Suppressor macrophage treated with lipopolysaccharide for 4 hours (primary cell): ENCODE measurements around the gene BID.

Experiments used
- DNase-seq: peaks from one replicate; pipeline ENCODE4 v3.0.0-alpha.2; 2020

BID gene

DNA sequence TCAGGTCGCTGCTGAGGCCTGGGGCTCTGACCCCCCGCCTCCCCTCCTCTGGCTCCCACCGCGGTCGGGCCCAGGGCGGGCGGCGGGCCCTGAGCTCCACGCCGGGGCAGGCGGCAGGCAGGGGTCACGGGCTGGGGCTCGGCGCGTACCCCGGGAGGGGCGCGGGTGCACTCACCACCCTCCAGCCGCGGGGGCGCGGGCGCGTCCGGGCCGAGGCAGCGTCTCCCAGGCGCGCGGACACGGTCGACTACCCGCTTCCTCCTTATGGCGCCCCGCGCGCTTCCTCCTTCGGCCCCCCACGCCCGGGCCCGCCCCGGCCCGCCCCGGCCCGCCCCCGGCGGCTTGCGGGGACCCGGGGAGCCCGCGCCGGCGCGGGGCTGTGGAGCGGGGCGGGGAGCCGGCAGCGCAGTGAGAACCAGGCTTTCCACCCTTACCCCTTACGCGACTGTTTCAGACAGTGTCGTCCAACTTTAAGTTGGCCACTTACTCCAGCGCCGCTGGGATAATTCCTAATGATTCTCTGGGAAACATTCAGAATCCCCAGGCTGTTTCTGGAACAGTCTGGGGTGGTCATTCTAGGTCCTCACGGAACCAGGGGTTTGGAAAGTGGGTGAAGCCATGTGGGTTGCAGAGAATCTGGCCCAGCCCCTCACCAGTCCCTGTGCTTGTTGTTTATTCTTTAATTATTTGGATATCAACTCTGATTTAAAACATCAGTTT lies at the start of gene BID:
BID (minus strand) TSS at position 264 of the 720 bp plus-strand sequence. CDS start 24,353 bp downstream, outside the sequence.
- DNase-seq: peak; percentile 86

- DNase-seq: no peak
Observed at GRCh38 chr22:17823964-17824363, 49.7 kb upstream of the BID start.

- DNase-seq: no peak
Observed at GRCh38 chr22:17823226-17823625, 49.0 kb upstream of the BID start.

DNA sequence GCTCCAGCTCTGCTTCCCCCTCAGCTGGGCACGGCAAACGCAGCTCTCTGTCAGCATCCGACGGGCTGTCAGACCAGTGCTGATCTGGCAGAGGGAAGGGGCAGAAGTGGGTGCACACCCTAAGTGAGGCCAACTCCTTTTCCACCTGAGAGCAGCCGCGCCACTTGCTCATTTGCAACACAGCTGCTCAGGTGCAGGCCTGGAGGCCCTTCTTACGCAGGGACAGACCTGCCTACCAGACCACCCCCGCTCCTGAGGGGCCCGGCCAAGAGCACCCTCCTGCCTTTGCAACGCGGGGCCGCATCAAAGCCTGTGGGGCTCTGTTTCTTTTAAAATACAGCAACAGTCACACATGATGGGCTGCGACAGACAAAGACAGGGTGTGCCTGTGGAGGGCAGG lies 47.8 kb upstream of the BID start:
- DNase-seq: no peak

DNA sequence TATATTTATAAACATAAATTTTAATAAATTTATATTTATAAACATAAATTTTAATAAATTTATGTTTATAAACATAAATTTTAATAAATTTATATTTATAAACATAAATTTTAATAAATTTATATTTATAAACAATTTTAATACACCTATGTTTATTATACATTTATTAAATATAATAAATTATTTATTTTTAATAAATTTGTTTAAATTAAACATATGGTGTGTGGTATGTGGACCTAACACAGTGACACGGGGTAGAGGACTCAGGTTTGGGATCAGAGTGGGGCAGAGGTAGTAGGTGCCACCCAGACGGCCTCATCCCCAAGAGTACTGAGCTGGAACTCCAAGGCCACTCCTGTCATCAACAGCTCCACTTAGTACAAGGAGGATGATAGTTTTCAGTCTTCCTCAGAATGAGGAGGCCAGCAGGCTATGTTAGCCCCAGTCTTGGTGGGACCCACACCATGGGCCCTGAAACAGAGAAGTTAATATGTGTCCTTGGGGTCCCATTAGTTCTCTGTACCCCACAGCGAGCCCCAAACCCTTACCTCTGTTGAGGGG lies 46.7 kb upstream of the BID start:
- DNase-seq: no peak

GRCh38 chr22:17818649-17819048 lies 44.4 kb upstream of the BID start:
- DNase-seq: no peak

GRCh38 chr22:17818180-17818579 lies 43.9 kb upstream of the BID start:
- no peak for DNase-seq

DNA sequence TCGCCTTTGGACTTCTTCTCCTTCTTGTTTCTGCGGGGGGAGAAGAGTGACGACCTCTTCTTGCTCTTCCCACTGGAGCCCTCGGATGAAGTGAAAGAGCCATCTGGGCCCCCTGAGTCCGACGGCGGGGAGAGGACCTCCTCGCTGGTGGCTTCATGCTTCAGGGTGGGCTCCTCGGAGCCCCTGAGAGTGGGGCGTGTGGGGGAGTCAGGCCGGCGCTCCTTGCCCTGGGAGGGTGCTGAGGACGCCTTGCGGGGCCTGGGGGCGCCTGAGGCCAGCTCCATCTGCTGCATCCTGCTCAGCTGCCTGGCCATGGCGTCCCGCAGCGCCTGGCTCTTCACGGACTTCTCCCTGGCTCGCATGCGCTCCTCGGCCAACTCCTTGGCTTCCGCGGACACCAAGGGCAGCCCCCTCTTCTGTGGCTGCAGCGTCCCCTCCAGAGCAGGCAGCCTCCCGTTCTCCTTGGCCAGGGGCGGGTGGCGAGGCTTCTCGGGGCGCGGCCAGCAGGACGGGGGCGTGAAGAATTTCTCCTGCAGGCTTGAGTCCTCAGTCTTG lies 43.3 kb upstream of the BID start:
- no peak for DNase-seq

GRCh38 chr22:17817079-17817478 lies 42.8 kb upstream of the BID start:
- DNase-seq: no peak

GRCh38 chr22:17816649-17817048 lies 42.4 kb upstream of the BID start:
- DNase-seq: no peak

DNA sequence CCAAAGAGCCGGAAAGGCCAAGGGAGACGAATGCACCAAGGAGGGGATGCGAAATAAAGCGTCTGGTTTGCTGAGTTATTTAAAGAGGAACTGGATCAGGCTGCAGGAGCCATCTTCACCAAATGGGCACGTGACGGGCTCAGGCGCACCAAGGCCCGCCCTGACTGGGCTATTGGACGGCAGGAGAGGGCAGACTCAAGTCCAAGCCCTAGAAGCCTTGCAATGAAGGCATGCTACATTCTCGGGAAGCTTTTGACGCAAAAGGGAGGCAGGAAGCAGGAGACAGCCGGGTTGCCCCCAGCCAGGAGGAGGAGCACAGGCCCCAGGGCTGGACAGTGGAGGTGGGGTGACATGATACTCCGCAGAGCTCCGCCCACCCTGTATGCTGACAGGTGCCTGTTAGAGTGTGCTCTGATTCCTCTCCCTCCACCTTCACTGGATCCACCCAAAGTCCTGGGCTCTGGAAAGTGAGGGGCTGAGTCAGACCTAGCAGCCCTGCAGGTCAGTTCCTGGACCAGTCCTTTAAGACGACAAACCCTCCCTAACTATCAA lies 41.5 kb upstream of the BID start:
- DNase-seq: no peak

DNA sequence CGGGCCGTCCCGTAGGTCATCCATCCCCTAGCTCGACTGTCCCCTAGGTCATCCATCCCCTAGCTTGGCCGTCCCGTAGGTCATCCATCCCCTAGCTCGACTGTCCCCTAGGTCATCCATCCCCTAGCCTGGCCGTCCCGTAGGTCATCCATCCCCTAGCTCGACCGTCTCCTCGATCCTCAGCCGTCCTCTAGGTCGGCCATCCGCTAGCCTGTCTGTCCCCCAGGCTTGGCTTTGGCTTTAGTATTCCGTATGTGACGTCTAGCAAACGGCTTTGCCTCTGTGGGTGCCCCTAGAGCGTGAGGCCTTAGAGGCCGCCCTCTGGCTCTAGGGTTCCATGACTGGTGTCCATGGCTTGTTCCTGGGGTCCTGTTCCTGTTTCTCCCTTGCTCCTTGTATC lies 40.6 kb upstream of the BID start:
- DNase-seq: no peak

- DNase-seq: no peak
Observed at GRCh38 chr22:17814084-17814483, 39.8 kb upstream of the BID start.

DNA sequence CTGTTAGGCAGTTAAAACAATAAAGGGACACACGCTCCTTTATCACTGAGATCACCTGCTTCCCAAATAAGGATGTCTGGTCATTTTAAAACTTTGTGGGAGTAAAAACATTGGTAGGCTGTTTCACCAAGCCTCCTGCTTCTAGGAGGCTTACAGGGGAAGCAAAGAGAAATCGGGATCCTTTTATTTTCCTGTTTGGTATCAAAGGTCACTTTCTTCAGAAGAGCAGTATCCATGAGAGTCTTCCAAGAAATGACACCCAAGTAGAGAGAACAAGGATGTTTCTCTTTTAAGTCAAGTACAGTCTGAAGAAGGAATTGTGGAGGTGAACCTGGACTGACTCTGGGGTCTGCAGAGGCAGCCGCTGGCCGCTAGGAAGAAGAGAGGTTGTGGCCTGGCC lies 36.9 kb upstream of the BID start:
- DNase-seq: no peak

DNA sequence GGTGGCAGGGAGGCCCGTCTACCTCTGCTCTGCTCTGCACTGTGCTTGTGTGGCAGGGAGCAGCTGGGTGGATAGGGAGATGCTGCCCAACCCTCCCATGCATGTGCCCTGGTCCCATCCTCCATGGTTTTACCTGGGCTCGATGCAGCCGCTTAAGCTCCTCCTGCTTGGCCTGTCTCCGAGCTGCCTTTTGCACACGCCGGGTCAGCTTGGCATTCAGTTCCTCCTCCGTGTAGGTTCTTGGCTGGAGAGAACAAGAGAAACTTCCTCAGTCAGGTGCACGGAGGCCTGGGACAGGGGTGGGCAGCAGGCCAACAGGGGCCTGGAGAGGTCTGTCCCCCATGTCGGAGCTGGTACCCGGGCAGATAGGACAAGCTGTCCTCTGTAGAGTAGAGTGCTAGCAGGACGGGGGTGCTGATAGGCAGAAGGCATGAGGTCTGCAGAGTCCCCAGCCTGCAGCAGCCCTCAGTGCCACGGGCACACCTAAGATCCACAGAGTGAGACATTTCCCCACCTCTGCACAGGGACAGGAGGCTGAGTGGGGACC lies 36.4 kb upstream of the BID start:
- no peak for DNase-seq

GRCh38 chr22:17808693-17809403 lies 34.6 kb upstream of the BID start:
- DNase-seq: no peak

DNA sequence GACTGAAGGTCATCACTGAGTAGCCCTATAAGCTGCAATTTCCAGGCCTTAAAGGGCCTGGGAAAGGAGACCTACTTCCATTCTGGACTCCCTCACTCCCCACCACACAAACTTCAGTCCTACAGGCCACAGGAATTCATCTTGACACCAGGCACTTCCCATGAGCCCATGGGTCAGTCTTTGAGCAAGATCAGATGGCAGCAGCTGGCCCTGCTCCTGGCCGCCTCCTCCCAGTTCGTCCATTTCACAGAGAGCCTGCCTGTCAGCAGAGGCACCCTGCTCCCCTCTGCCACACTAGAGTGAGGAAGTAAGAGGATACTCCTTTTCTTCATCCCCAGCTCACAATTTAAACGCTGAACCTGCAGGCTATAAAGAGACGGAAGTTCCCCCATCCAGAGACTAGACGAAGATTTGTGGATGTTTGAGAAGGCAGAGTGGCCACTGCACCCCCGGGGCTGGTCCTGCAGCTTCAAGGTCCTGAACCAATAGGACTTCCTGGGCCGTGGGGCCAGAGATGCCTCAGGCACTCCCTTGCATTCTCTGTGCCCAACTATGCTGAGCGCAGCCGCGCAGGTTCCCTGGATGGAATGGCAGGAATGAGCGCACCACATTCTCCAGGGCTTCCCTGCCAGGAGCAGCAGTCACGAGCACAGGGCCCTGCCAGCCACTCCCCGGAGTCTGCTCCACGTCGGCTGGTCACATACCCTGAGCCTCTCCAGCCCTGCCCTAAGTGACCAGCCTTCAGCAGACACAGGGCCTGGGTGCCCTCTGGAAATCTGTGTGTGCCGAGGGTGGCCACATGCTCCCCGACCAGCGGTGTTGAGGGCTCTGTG lies 33.5 kb upstream of the BID start:
- DNase-seq: no peak

DNA sequence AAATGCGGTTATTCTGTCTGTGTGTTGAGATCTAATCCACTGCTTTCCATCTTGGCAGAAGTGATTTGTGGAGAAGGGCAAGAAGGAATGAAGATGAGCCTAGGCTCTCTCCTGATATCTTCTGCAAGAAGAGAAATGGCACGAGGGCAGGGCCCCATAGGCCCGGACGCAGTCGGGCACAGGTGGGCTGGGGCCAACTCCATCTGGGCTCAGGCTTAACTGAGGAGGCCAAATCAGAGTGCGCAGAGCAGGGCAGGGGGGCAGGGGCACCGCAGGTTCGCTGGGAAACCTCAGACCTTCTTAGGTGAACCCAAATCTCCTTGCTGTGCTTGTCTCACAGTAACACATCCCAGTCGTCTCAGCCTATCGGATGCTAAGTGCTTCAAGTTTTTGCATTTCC lies 32.8 kb upstream of the BID start:
- no peak for DNase-seq

DNA sequence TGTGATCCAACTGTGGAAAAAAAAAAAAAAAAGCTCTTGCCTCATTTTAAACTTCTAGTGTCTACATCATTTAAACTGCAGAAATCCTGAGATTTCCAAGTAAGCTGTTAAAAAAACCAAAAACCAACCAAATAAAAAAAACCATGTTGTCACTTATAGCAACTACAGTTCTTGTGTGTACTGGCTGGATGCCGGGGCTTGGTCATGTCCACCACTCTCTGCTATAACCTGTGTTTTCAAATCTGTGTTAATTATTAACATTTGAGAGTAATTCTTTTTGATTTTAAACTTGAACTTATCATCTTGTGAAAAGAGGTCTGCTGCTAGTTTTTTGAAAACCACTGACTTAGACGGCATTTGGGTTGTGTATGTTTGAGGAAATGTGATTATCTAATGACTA lies 32.2 kb upstream of the BID start:
- DNase-seq: no peak

- no peak for DNase-seq
Observed at GRCh38 chr22:17804331-17805080, 30.2 kb upstream of the BID start.

GRCh38 chr22:17803609-17804270 lies 29.5 kb upstream of the BID start:
- DNase-seq: no peak
